NCI-H2081 (cell line): Measurements from ENCODE around the gene HDAC8.

Experiments used
- DNase-seq, 2 experiments: peaks; one replicate each; lab custom pipeline; 2025; lab: John Stamatoyannopoulos, UW

The HDAC8 gene

GRCh38 chrX:72316408-72317110 is 256.1 kb downstream of the HDAC8 start:
- DNase-seq: peak in 1 of 2 experiments; percentile 21

GRCh38 chrX:72314881-72315280 is 257.8 kb downstream of the HDAC8 start:
- peak in 1 of 2 experiments; percentile 34 for DNase-seq

GRCh38 chrX:72313707-72314641 is 258.7 kb downstream of the HDAC8 start:
- no peak for DNase-seq

GRCh38 chrX:72312311-72312940 is 260.2 kb downstream of the HDAC8 start:
- DNase-seq: no peak

GRCh38 chrX:72309297-72310071 is 263.2 kb downstream of the HDAC8 start:
- no peak for DNase-seq

- DNase-seq: peak; percentile 54 to 76
These were observed 263.9 kb downstream of the HDAC8 start for GRCh38 chrX:72308566-72309296.

- no peak for DNase-seq
These were observed 264.5 kb downstream of the HDAC8 start for GRCh38 chrX:72308209-72308565.

GRCh38 chrX:72307646-72308051 is 265.0 kb downstream of the HDAC8 start:
- DNase-seq: no peak

- DNase-seq: peak; percentile 25 to 68
These were observed 265.6 kb downstream of the HDAC8 start for GRCh38 chrX:72306851-72307645.

- peak in 1 of 2 experiments; percentile 35 for DNase-seq
These were observed 266.4 kb downstream of the HDAC8 start for GRCh38 chrX:72306085-72306801.

- DNase-seq: peak in 1 of 2 experiments; percentile 55
These were observed 267.2 kb downstream of the HDAC8 start, which contains the start of gene CITED1 for GRCh38 chrX:72305286-72306084. Gene CITED1 (minus strand): TSS chrX:72305914. CDS start chrX:72302869, 3,045 bp downstream.

GRCh38 chrX:72304877-72305276 is 267.8 kb downstream of the HDAC8 start:
- DNase-seq: no peak

- DNase-seq: no peak
These were observed 270.9 kb downstream of the HDAC8 start for GRCh38 chrX:72301781-72302180.

- no peak for DNase-seq
These were observed 272.6 kb downstream of the HDAC8 start for GRCh38 chrX:72299891-72300630.

GRCh38 chrX:72297953-72298730 is 274.5 kb downstream of the HDAC8 start:
- DNase-seq: no peak

- no peak for DNase-seq
These were observed 275.7 kb downstream of the HDAC8 start for GRCh38 chrX:72296991-72297390.

- DNase-seq: no peak
These were observed 276.9 kb downstream of the HDAC8 start for GRCh38 chrX:72295745-72296144.
